PC-9 (cell line): ENCODE data around the gene PDE4B. TPM values are rescaled to one million over a fixed set of nuclear protein-coding genes. Genes with fewer than 3 reads are reported as not detected.

Experiments
- BruUV-seq: library from RNA; stranded (reverse); fragments of 400-500 nt; replicated peaks from 2 replicates; lab custom pipeline; 2021; lab: Mats Ljungman, UMichigan
- CTCF ChIA-PET: fragments of 300-600 bp; sonication (Branson Sonifier 250); formaldehyde crosslinking; loops from one replicate; lab custom pipeline; 2022; ENCODE audit warnings: antibody characterized with exemption; lab: Charles Lee
- POLR2A ChIA-PET: fragments of 300-600 bp; sonication (Branson Sonifier 250); formaldehyde crosslinking; loops from one replicate; lab custom pipeline; 2022; ENCODE audit warnings: antibody characterized with exemption; ENCODE audit not compliant: unreplicated experiment; lab: Charles Lee
- DNase-seq, 2 experiments: peaks; one replicate each; pipeline versions ENCODE4 v3.0.0 to v3.0.0-alpha.2; 2015 to 2022; ENCODE audit warnings: mixed read lengths in 1 of 2
- H2AFZ ChIP-seq: fragments of 200-600 bp; sonication (generic); 2 replicates; pipeline ENCODE4 v1.8.1; 2017; ENCODE audit warnings: antibody characterized with exemption
- H3F3A ChIP-seq: fragments of 200-600 bp; sonication (generic); 2 replicates; pipeline ENCODE4 v1.8.1; 2017; ENCODE audit warnings: antibody characterized with exemption, mild to moderate bottlenecking, low read depth; ENCODE audit not compliant: insufficient read depth
- H3K27ac ChIP-seq: fragments of 200-600 bp; sonication (generic); 2 replicates; pipeline ENCODE4 v1.6.1; 2016; ENCODE audit warnings: mixed run types
- H3K27me3 ChIP-seq: fragments of 200-600 bp; sonication (generic); 2 replicates; pipeline ENCODE4 v1.6.1; 2016; ENCODE audit warnings: low read depth, mixed run types; ENCODE audit not compliant: insufficient read depth
- H3K36me3 ChIP-seq: fragments of 200-600 bp; sonication (generic); 2 replicates; pipeline ENCODE4 v1.6.1; 2016; ENCODE audit warnings: low read depth, mixed run types
- H3K4me1 ChIP-seq: fragments of 200-600 bp; sonication (generic); replicated peaks from 2 replicates; pipeline ENCODE4 v1.6.1; 2016; ENCODE audit warnings: mixed run types; ENCODE audit not compliant: insufficient read depth
- H3K4me2 ChIP-seq: fragments of 200-600 bp; sonication (generic); 2 replicates; pipeline ENCODE4 v1.6.1; 2017; ENCODE audit warnings: mixed run types
- H3K4me3 ChIP-seq: fragments of 200-600 bp; sonication (generic); 2 replicates; pipeline ENCODE4 v1.6.1; 2016; ENCODE audit warnings: mixed run types
- H3K79me2 ChIP-seq: fragments of 200-600 bp; sonication (generic); 2 replicates; pipeline ENCODE4 v1.6.1; 2017; ENCODE audit warnings: low read depth, mixed run types
- H3K9me2 ChIP-seq: fragments of 200-600 bp; sonication (generic); 2 replicates; pipeline ENCODE4 v1.8.1; 2017; ENCODE audit warnings: mild to moderate bottlenecking; ENCODE audit not compliant: insufficient read depth
- H3K9me3 ChIP-seq: fragments of 200-600 bp; sonication (generic); 2 replicates; pipeline ENCODE4 v1.8.1; 2016; ENCODE audit warnings: low read depth; ENCODE audit not compliant: insufficient read depth
- H4K20me1 ChIP-seq: fragments of 200-600 bp; sonication (generic); 2 replicates; pipeline ENCODE4 v1.8.1; 2017; ENCODE audit not compliant: insufficient read depth
- EZH2 ChIP-seq: fragments of 200-600 bp; sonication (generic); IDR thresholded peaks from 2 replicates; pipeline ENCODE4 v1.8.0; 2017; ENCODE audit warnings: antibody characterized with exemption, low read depth
- intact Hi-C: fragments of 100-400 bp; cut with micrococcal nuclease; formaldehyde crosslinking; loops from one replicate; pipeline ENCODE4 v1.10.0; 2022; ENCODE audit not compliant: unreplicated experiment
- total RNA-seq: library from RNA; stranded (reverse); gene quantifications from 2 replicates; pipeline ENCODE4 v1.2.3, GENCODE V29; 2021
- TF ChIP-seq, protein P1 (sequence below): fragments of 200-600 bp; sonication (generic); conservative IDR thresholded peaks from 2 replicates; pipeline ENCODE4 v1.6.1; 2017; ENCODE audit warnings: mixed run types, antibody characterized with exemption, mild to moderate bottlenecking, moderate library complexity

Gene PDE4B
- total RNA-seq, 1 experiment from 2014 or later = 1.3 TPM

GRCh38 chr1:66350001-66350547 is 557.4 kb downstream of the PDE4B start:
- no TSS peak for BruUV-seq
- Histone ChIP-seq H3K27ac (no peak overlapping the region), H2AFZ (no peak overlapping the region), H3K4me2 (no peak overlapping the region), H3F3A (no peaks in the 10 kb centered on the region), H4K20me1 (no peaks in the 10 kb centered on the region), H3K9me3 (no peaks in the 10 kb centered on the region), H3K79me2 (no peaks in the 10 kb centered on the region), H3K27me3 (no peaks in the 10 kb centered on the region), H3K4me3 (no peak overlapping the region), H3K9me2 (no peaks in the 10 kb centered on the region), H3K4me1 (no peaks in the 10 kb centered on the region), H3K36me3 (no peaks in the 10 kb centered on the region)
- no peak for DNase-seq
- TF ChIP-seq, protein P1, sequence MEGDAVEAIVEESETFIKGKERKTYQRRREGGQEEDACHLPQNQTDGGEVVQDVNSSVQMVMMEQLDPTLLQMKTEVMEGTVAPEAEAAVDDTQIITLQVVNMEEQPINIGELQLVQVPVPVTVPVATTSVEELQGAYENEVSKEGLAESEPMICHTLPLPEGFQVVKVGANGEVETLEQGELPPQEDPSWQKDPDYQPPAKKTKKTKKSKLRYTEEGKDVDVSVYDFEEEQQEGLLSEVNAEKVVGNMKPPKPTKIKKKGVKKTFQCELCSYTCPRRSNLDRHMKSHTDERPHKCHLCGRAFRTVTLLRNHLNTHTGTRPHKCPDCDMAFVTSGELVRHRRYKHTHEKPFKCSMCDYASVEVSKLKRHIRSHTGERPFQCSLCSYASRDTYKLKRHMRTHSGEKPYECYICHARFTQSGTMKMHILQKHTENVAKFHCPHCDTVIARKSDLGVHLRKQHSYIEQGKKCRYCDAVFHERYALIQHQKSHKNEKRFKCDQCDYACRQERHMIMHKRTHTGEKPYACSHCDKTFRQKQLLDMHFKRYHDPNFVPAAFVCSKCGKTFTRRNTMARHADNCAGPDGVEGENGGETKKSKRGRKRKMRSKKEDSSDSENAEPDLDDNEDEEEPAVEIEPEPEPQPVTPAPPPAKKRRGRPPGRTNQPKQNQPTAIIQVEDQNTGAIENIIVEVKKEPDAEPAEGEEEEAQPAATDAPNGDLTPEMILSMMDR = no peak
- TF ChIP-seq EZH2 = no peak
- intact Hi-C loops = no loop called here
- ChIA-PET POLR2A (interaction anchor here (0.7 kb wide), 1 partner anchor 34 kb away, joined by 4 read pairs; no protein-coding TSS in a partner anchor), CTCF (no interaction called here)

DNA sequence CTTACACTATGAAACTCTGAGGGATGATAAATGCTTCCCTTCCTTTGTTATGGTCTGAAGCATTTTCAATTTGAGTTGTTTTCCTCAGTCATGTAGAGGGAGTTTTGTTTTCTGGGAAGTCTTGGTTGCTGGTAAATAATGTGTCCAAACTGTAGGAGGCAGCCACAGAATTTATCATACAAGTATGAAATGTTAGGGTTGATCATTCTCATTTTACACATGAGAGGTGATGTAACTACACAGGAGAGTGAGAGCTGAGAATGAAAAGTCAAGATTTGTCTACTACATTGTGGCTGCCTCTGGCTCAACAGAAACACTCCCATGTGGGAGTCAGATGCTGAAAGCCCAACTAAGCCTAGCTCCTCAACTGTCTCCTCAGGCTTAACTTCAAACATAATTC is 558.8 kb downstream of the PDE4B start:
- H3K79me2 ChIP-seq = no peaks in the 10 kb centered on the region
- TF ChIP-seq, protein P1 = no peak
- no peak for TF ChIP-seq EZH2
- POLR2A ChIA-PET = interaction anchor here (0.7 kb wide), 1 partner anchor 219 kb away, joined by 3 read pairs; no protein-coding TSS in a partner anchor
- no peaks in the 10 kb centered on the region for H3K27me3 ChIP-seq
- H3K4me1 ChIP-seq = no peaks in the 10 kb centered on the region
- no peak overlapping the region for H3K27ac ChIP-seq
- no peaks in the 10 kb centered on the region for H3K36me3 ChIP-seq
- intact Hi-C loops = no loop called here
- no peak overlapping the region for H3K4me2 ChIP-seq
- no peak for DNase-seq
- H3K9me2 ChIP-seq = no peaks in the 10 kb centered on the region
- no TSS peak for BruUV-seq
- no peak overlapping the region for H3K4me3 ChIP-seq
- H3K9me3 ChIP-seq = no peaks in the 10 kb centered on the region
- H3F3A ChIP-seq = no peaks in the 10 kb centered on the region
- H4K20me1 ChIP-seq = no peaks in the 10 kb centered on the region
- CTCF ChIA-PET = no interaction called here
- H2AFZ ChIP-seq = no peak overlapping the region

DNA sequence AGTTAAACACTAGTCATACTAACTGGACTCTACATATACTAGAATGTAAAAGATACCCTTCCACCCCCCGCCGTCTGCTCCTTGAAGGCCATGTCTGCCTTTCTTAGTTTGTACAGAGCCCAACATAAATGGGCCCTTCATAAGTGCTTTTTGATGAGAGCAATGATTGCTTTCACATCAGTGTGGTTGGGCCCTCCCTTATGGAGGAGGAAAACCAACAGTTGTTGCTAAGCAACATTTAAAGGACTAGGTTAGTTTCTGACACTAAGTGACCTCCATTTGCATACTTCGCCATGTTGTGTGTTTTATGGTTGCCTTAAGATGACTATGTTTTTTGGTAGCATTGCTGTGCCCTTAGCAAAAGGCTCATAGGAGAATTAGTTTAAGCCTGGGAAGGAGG is 559.2 kb downstream of the PDE4B start:
- Histone ChIP-seq H3K27me3 (no peaks in the 10 kb centered on the region), H3K4me3 (no peak overlapping the region), H3K4me2 (no peak overlapping the region), H2AFZ (no peak overlapping the region), H3K27ac (no peak overlapping the region), H4K20me1 (no peaks in the 10 kb centered on the region), H3K79me2 (no peaks in the 10 kb centered on the region), H3F3A (no peaks in the 10 kb centered on the region), H3K4me1 (no peaks in the 10 kb centered on the region), H3K9me2 (no peaks in the 10 kb centered on the region), H3K9me3 (no peaks in the 10 kb centered on the region), H3K36me3 (no peaks in the 10 kb centered on the region)
- intact Hi-C loops = no loop called here
- BruUV-seq = no TSS peak
- TF ChIP-seq EZH2 = no peak
- TF ChIP-seq, protein P1 = no peak
- CTCF ChIA-PET = no interaction called here
- DNase-seq = no peak
- POLR2A ChIA-PET = no interaction called here
